ENCODE results near the gene GNG4. TPM values are rescaled to one million over a fixed set of nuclear protein-coding genes. Genes with fewer than 3 reads are reported as not detected.

Gene GNG4
- total and polyA plus RNA-seq, 2 donors = 3.1 to 9.8 TPM

- Histone ChIP-seq H3K27me3 (ENCODE audit: control insufficient read depth in 2 of 2, insufficient read depth in 1 of 2, low read length in 1 of 2) (no peaks in the 10 kb centered on the region), H3K9me3 (ENCODE audit: control insufficient read depth in 2 of 2, insufficient read depth in 1 of 2, low read length in 1 of 2) (no peaks in the 10 kb centered on the region), H3K36me3 (ENCODE audit: control insufficient read depth in 2 of 2, insufficient read depth in 2 of 2, low read length in 1 of 2) (no peaks in the 10 kb centered on the region), H3K4me1 (ENCODE audit: control insufficient read depth in 2 of 2, insufficient read depth in 2 of 2, low read length in 2 of 2) (peaks cover 0 to 6% of the 10 kb centered on the region in 2 donors), H3K4me3 (ENCODE audit: low read length in 2 of 2) (no peak overlapping the region), H3K27ac (ENCODE audit: low read depth in 1 of 2, low read length in 1 of 2) (no peak overlapping the region)
- 40% methylated on average over 7 of the region's 7 CpGs for whole genome bisulfite sequencing
- peak in 5 of 9 donors; percentile 16 to 53 (median 23) for DNase-seq (ENCODE audit: low read depth in 6 of 9, low spot score in 9 of 9)
Measured at GRCh38 chr1:235567812-235568503, 81.6 kb downstream of the GNG4 start.

- DNase-seq (ENCODE audit: low read depth in 6 of 9, low spot score in 9 of 9) = no peak
- Histone ChIP-seq H3K27ac (ENCODE audit: low read depth in 1 of 2, low read length in 1 of 2) (no peak overlapping the region), H3K4me3 (ENCODE audit: low read length in 2 of 2) (no peak overlapping the region), H3K27me3 (ENCODE audit: control insufficient read depth in 2 of 2, insufficient read depth in 1 of 2, low read length in 1 of 2) (no peaks in the 10 kb centered on the region), H3K36me3 (ENCODE audit: control insufficient read depth in 2 of 2, insufficient read depth in 2 of 2, low read length in 1 of 2) (no peaks in the 10 kb centered on the region), H3K4me1 (ENCODE audit: control insufficient read depth in 2 of 2, insufficient read depth in 2 of 2, low read length in 2 of 2) (peaks cover 0 to 6% of the 10 kb centered on the region in 2 donors), H3K9me3 (ENCODE audit: control insufficient read depth in 2 of 2, insufficient read depth in 1 of 2, low read length in 1 of 2) (no peaks in the 10 kb centered on the region)
- WGBS = 97% methylated on average over 8 of the region's 8 CpGs
Measured at GRCh38 chr1:235566084-235566483, 83.5 kb downstream of the GNG4 start.

- no peak overlapping the region for H3K27ac ChIP-seq (ENCODE audit: low read depth in 1 of 2, low read length in 1 of 2)
- no peaks in the 10 kb centered on the region for H3K36me3 ChIP-seq (ENCODE audit: control insufficient read depth in 2 of 2, insufficient read depth in 2 of 2, low read length in 1 of 2)
- WGBS = 94% methylated on average over 1 of the region's 1 CpG
Measured at GRCh38 chr1:235563513-235564061, 86.0 kb downstream of the GNG4 start.

GRCh38 chr1:235562589-235562988, 87.0 kb downstream of the GNG4 start:
- H3K36me3 ChIP-seq (ENCODE audit: control insufficient read depth in 2 of 2, insufficient read depth in 2 of 2, low read length in 1 of 2) = no peaks in the 10 kb centered on the region
- no peaks in the 10 kb centered on the region for H3K9me3 ChIP-seq (ENCODE audit: control insufficient read depth in 2 of 2, insufficient read depth in 1 of 2, low read length in 1 of 2)
- H3K4me1 ChIP-seq (ENCODE audit: control insufficient read depth in 2 of 2, insufficient read depth in 2 of 2, low read length in 2 of 2) = no peaks in the 10 kb centered on the region
- no peak for DNase-seq (ENCODE audit: low read depth in 6 of 9, low spot score in 9 of 9)
- H3K4me3 ChIP-seq (ENCODE audit: low read length in 2 of 2) = no peak overlapping the region
- H3K27me3 ChIP-seq (ENCODE audit: control insufficient read depth in 2 of 2, insufficient read depth in 1 of 2, low read length in 1 of 2) = no peaks in the 10 kb centered on the region
- H3K27ac ChIP-seq (ENCODE audit: low read depth in 1 of 2, low read length in 1 of 2) = no peak overlapping the region

More at GRCh38 chr1:235563513-235564061, 86.0 kb downstream of the GNG4 start:
- Histone ChIP-seq H3K27me3 (ENCODE audit: control insufficient read depth in 2 of 2, insufficient read depth in 1 of 2, low read length in 1 of 2) (no peaks in the 10 kb centered on the region), H3K4me3 (ENCODE audit: low read length in 2 of 2) (no peak overlapping the region), H3K9me3 (ENCODE audit: control insufficient read depth in 2 of 2, insufficient read depth in 1 of 2, low read length in 1 of 2) (no peaks in the 10 kb centered on the region), H3K4me1 (ENCODE audit: control insufficient read depth in 2 of 2, insufficient read depth in 2 of 2, low read length in 2 of 2) (peaks cover 0 to 6% of the 10 kb centered on the region in 2 donors)
- no peak for DNase-seq (ENCODE audit: low read depth in 6 of 9, low spot score in 9 of 9)

GRCh38 chr1:235558621-235559169, 90.9 kb downstream of the GNG4 start:
- H3K4me1 ChIP-seq (ENCODE audit: control insufficient read depth in 2 of 2, insufficient read depth in 2 of 2, low read length in 2 of 2) = no peaks in the 10 kb centered on the region
- no peak overlapping the region for H3K4me3 ChIP-seq (ENCODE audit: low read length in 2 of 2)
- 87% methylated on average over 6 of the region's 6 CpGs for whole genome bisulfite sequencing
- no peaks in the 10 kb centered on the region for H3K27me3 ChIP-seq (ENCODE audit: control insufficient read depth in 2 of 2, insufficient read depth in 1 of 2, low read length in 1 of 2)
- no peak for DNase-seq (ENCODE audit: low read depth in 6 of 9, low spot score in 9 of 9)
- no peak overlapping the region for H3K27ac ChIP-seq (ENCODE audit: low read depth in 1 of 2, low read length in 1 of 2)
- H3K36me3 ChIP-seq (ENCODE audit: control insufficient read depth in 2 of 2, insufficient read depth in 2 of 2, low read length in 1 of 2) = no peaks in the 10 kb centered on the region
- peaks cover 0 to 5% of the 10 kb centered on the region in 2 donors for H3K9me3 ChIP-seq (ENCODE audit: control insufficient read depth in 2 of 2, insufficient read depth in 1 of 2, low read length in 1 of 2)

- Histone ChIP-seq H3K4me1 (ENCODE audit: control insufficient read depth in 2 of 2, insufficient read depth in 2 of 2, low read length in 2 of 2) (no peaks in the 10 kb centered on the region), H3K9me3 (ENCODE audit: control insufficient read depth in 2 of 2, insufficient read depth in 1 of 2, low read length in 1 of 2) (peaks cover 0 to 5% of the 10 kb centered on the region in 2 donors)
- WGBS = 94% methylated on average over 8 of the region's 8 CpGs
Measured at GRCh38 chr1:235557495-235557894, 92.1 kb downstream of the GNG4 start.

GRCh38 chr1:235556807-235557206, 92.8 kb downstream of the GNG4 start:
- 89% methylated on average over 11 of the region's 11 CpGs for WGBS
- DNase-seq (ENCODE audit: low read depth in 6 of 9, low spot score in 9 of 9) = no peak
- Histone ChIP-seq H3K36me3 (ENCODE audit: control insufficient read depth in 2 of 2, insufficient read depth in 2 of 2, low read length in 1 of 2) (no peaks in the 10 kb centered on the region), H3K4me3 (ENCODE audit: low read length in 2 of 2) (no peak overlapping the region), H3K9me3 (ENCODE audit: control insufficient read depth in 2 of 2, insufficient read depth in 1 of 2, low read length in 1 of 2) (peaks cover 0 to 5% of the 10 kb centered on the region in 2 donors), H3K4me1 (ENCODE audit: control insufficient read depth in 2 of 2, insufficient read depth in 2 of 2, low read length in 2 of 2) (no peaks in the 10 kb centered on the region), H3K27me3 (ENCODE audit: control insufficient read depth in 2 of 2, insufficient read depth in 1 of 2, low read length in 1 of 2) (no peaks in the 10 kb centered on the region), H3K27ac (ENCODE audit: low read depth in 1 of 2, low read length in 1 of 2) (no peak overlapping the region)

More at GRCh38 chr1:235557495-235557894, 92.1 kb downstream of the GNG4 start:
- H3K27ac ChIP-seq (ENCODE audit: low read depth in 1 of 2, low read length in 1 of 2) = no peak overlapping the region
- H3K27me3 ChIP-seq (ENCODE audit: control insufficient read depth in 2 of 2, insufficient read depth in 1 of 2, low read length in 1 of 2) = no peaks in the 10 kb centered on the region
- no peaks in the 10 kb centered on the region for H3K36me3 ChIP-seq (ENCODE audit: control insufficient read depth in 2 of 2, insufficient read depth in 2 of 2, low read length in 1 of 2)
- peak in 1 of 9 donors; percentile 18 for DNase-seq (ENCODE audit: low read depth in 6 of 9, low spot score in 9 of 9)
- no peak overlapping the region for H3K4me3 ChIP-seq (ENCODE audit: low read length in 2 of 2)

GRCh38 chr1:235553112-235553551, 96.5 kb downstream of the GNG4 start:
- Histone ChIP-seq H3K9me3 (ENCODE audit: control insufficient read depth in 2 of 2, insufficient read depth in 1 of 2, low read length in 1 of 2) (peaks cover 0 to 5% of the 10 kb centered on the region in 2 donors), H3K4me3 (ENCODE audit: low read length in 2 of 2) (no peak overlapping the region), H3K27me3 (ENCODE audit: control insufficient read depth in 2 of 2, insufficient read depth in 1 of 2, low read length in 1 of 2) (no peaks in the 10 kb centered on the region), H3K27ac (ENCODE audit: low read depth in 1 of 2, low read length in 1 of 2) (no peak overlapping the region), H3K36me3 (ENCODE audit: control insufficient read depth in 2 of 2, insufficient read depth in 2 of 2, low read length in 1 of 2) (no peaks in the 10 kb centered on the region), H3K4me1 (ENCODE audit: control insufficient read depth in 2 of 2, insufficient read depth in 2 of 2, low read length in 2 of 2) (no peaks in the 10 kb centered on the region)
- DNase-seq (ENCODE audit: low read depth in 6 of 9, low spot score in 9 of 9) = no peak
- WGBS = 98% methylated on average over 5 of the region's 5 CpGs

- no peak overlapping the region for H3K4me3 ChIP-seq (ENCODE audit: low read length in 2 of 2)
- H3K36me3 ChIP-seq (ENCODE audit: control insufficient read depth in 2 of 2, insufficient read depth in 2 of 2, low read length in 1 of 2) = no peaks in the 10 kb centered on the region
- H3K9me3 ChIP-seq (ENCODE audit: control insufficient read depth in 2 of 2, insufficient read depth in 1 of 2, low read length in 1 of 2) = peaks cover 0 to 5% of the 10 kb centered on the region in 2 donors
- H3K4me1 ChIP-seq (ENCODE audit: control insufficient read depth in 2 of 2, insufficient read depth in 2 of 2, low read length in 2 of 2) = no peaks in the 10 kb centered on the region
- no peak overlapping the region for H3K27ac ChIP-seq (ENCODE audit: low read depth in 1 of 2, low read length in 1 of 2)
- WGBS = 94% methylated on average over 10 of the region's 10 CpGs
- no peaks in the 10 kb centered on the region for H3K27me3 ChIP-seq (ENCODE audit: control insufficient read depth in 2 of 2, insufficient read depth in 1 of 2, low read length in 1 of 2)
- no peak for DNase-seq (ENCODE audit: low read depth in 6 of 9, low spot score in 9 of 9)
Measured at GRCh38 chr1:235552146-235552716, 97.4 kb downstream of the GNG4 start.
